Measurements from ENCODE around the gene DAG1. TPM values are rescaled to one million over a fixed set of nuclear protein-coding genes. Genes with fewer than 3 reads are reported as not detected.

DAG1 gene
- total and polyA plus RNA-seq, 8 donors: 43.4 to 116 (median 54.5) TPM

DNA sequence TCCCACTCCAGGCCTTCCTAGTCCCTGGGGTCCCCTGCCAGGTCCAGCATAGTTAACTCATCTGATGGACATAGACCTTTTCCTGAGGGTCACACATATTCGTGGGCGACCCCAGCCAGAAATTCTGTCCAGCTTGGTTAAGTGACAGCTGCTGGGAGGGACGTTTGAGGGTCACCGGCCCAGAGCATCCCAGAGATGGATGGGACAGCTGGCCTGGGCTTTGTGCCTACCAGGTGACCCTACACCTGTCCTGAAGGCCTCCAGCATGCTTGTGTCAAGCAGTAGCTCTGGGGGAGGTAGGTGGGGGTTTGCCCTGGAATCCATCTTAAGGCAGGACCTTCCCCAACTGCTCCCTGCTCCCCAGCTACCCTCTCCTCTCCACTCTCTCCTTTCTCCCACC, 9.1 kb upstream of the DAG1 start:
- Histone ChIP-seq H3K27me3 (no peaks in the 10 kb centered on the region), H3K9me3 (no peaks in the 10 kb centered on the region), H3K4me1 (peaks cover 9 to 24% of the 10 kb centered on the region in 2 donors), H3K36me3 (no peaks in the 10 kb centered on the region), H3K27ac (peak overlapping the region in 1 of 2 donors; percentile 50), H3K4me3 (no peak overlapping the region)
- TF ChIP-seq, protein P1, sequence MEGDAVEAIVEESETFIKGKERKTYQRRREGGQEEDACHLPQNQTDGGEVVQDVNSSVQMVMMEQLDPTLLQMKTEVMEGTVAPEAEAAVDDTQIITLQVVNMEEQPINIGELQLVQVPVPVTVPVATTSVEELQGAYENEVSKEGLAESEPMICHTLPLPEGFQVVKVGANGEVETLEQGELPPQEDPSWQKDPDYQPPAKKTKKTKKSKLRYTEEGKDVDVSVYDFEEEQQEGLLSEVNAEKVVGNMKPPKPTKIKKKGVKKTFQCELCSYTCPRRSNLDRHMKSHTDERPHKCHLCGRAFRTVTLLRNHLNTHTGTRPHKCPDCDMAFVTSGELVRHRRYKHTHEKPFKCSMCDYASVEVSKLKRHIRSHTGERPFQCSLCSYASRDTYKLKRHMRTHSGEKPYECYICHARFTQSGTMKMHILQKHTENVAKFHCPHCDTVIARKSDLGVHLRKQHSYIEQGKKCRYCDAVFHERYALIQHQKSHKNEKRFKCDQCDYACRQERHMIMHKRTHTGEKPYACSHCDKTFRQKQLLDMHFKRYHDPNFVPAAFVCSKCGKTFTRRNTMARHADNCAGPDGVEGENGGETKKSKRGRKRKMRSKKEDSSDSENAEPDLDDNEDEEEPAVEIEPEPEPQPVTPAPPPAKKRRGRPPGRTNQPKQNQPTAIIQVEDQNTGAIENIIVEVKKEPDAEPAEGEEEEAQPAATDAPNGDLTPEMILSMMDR (IDR thresholded peaks at IDR 0.05): no peak
- ATAC-seq (no peak), DNase-seq (no peak)
- intact Hi-C loops (cut with DNase I): no loop called here

DNA sequence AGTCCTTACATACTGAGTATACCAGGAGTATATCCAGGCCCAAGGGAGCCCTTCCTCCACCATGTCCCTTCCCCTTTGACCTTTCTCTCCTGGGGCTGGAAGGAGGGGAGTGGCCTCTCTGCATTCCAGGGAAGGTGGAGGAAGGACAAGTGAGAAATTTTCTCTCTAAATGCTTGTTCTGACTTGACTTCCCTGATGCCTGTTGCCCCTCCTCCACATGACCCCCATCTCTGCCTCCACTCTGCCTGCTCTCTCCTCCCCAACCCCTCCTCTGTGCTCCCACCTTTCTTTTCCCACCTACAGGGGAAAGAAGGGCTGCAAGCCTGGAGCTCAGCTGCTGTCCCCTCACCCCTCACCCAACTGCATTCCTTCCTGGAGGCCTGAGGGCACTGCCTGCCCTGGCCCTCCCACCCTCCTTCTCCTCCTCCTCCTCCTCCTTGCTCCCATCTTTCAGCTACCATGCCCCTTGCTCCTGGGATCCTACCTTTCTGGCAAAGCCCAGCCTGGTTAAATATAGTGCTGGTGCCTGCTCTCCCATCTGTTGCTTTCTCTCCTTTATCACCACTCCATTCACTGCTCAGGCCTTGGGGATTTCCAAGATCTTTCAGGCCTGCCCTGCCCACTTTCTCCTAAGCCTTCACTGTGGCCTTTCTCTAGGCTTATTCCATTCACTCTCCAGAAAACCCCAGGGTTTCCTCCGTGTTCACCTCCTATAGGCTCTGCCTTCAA, 8.5 kb upstream of the DAG1 start:
- ATAC-seq (peak; percentile 52), DNase-seq (peak in 1 of 4 donors; percentile 59)
- peak overlapping the region; percentile 39 to 50 for H3K27ac ChIP-seq
- no peak overlapping the region for H3K4me3 ChIP-seq
- no peaks in the 10 kb centered on the region for H3K9me3 ChIP-seq
- H3K36me3 ChIP-seq: no peaks in the 10 kb centered on the region
- intact Hi-C loops (cut with DNase I): no loop called here
- TF ChIP-seq, protein P1 (IDR thresholded peaks at IDR 0.05): no peak
- peaks cover 9 to 25% of the 10 kb centered on the region in 2 donors for H3K4me1 ChIP-seq
- no peaks in the 10 kb centered on the region for H3K27me3 ChIP-seq

DNA sequence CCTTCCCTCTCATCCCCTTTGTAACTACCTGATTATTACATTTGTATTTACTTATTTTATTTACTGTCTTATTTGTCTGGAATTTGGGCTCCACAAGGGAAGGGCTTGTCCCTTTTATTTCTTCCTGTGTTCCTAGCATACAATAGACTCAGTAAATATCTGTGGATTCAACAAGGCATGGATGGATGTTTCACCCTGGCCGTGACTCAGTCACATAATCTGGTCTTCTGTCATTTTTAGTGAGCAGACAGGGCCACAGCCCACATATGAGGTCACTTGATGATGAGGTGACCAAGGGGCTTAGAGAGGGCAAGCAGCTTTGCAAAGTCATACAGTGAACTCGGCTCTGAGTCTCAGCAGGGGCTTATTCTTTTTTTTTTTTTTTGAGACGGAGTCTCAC, 7.8 kb upstream of the DAG1 start:
- Histone ChIP-seq H3K9me3 (no peaks in the 10 kb centered on the region), H3K27me3 (no peaks in the 10 kb centered on the region), H3K4me1 (peaks cover 9 to 25% of the 10 kb centered on the region in 2 donors), H3K36me3 (no peaks in the 10 kb centered on the region), H3K27ac (peak overlapping the region; percentile 39 to 50), H3K4me3 (no peak overlapping the region)
- DNase-seq (no peak), ATAC-seq (peak; percentile 5)
- TF ChIP-seq, protein P1 (IDR thresholded peaks at IDR 0.05): no peak
- intact Hi-C loops (cut with DNase I): no loop called here

DNA sequence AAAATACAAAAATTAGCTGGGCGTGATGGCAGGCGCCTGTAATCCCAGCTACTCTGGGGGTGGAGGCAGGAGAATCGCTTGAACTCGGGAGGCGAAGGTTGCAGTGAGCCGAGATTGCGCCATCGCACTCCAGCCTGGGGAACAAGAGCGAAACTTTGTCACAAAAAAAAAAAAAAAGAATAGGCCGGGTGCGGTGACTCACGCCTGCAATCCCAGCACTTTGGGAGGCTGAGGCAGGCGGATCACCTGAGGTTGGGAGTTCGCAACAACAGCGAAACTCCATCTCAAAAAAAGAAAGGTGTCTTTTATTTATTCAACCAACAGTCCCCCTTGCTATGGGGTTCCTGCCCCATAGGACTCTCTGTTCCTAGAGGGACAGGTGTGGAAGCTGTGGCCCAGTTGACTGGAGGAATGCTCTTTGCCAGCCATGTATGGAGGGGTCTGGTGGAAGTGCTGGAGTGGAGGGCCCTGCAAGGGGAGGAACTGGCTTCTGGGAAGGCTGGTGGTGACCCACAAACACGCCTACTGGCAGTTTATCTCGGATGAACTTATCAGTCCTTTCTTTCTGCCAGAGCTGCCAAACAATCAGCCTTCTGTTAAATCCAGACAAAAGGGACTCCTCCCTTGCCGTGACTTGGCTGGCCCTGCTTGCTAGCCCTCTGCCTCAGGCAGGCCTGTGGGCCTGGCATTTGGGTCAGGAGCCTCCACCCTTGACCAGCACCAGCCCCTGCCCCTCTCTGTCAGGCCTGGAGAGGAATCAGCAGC, 4.6 kb upstream of the DAG1 start:
- no peaks in the 10 kb centered on the region for H3K27me3 ChIP-seq
- H3K4me3 ChIP-seq: no peak overlapping the region
- peak overlapping the region in 1 of 2 donors; percentile 3 for H3K27ac ChIP-seq
- no peaks in the 10 kb centered on the region for H3K36me3 ChIP-seq
- peak in 1 of 4 donors; percentile 60 for DNase-seq
- intact Hi-C loops (cut with DNase I): no loop called here
- H3K9me3 ChIP-seq: no peaks in the 10 kb centered on the region
- peaks cover 23 to 40% of the 10 kb centered on the region in 2 donors for H3K4me1 ChIP-seq
- TF ChIP-seq, protein P1 (IDR thresholded peaks at IDR 0.05): no peak
- no peak for ATAC-seq

DNA sequence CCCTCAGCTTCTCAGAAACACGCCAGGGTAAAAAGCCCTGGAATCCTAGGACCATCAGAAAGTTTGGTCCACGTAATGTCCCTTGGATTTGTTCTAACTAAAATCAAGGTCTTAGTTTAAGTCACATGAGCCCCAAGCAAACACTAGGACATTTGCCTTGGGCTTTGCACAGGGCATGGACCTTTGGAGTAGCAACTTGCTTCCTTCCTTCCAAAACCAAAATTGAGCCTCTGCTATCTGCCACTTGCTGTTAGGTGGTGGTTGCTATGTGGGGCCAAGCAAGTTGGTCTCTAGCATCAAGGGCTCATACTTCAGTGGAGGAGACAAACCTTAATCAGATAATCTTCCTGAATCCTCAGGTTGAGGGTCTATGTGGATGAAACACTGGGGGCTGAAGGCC, 4.0 kb upstream of the DAG1 start:
- H3K27ac ChIP-seq: peak overlapping the region in 1 of 2 donors; percentile 3
- ATAC-seq (no peak), DNase-seq (no peak)
- no peaks in the 10 kb centered on the region for H3K36me3 ChIP-seq
- intact Hi-C loops (cut with DNase I): no loop called here
- TF ChIP-seq, protein P1 (IDR thresholded peaks at IDR 0.05): no peak
- H3K9me3 ChIP-seq: no peaks in the 10 kb centered on the region
- H3K4me1 ChIP-seq: peaks cover 23 to 41% of the 10 kb centered on the region in 2 donors
- no peak overlapping the region for H3K4me3 ChIP-seq
- H3K27me3 ChIP-seq: no peaks in the 10 kb centered on the region

Data from left lung (tissue), 10 donors.